GM12878 (cell line): ENCODE results near the gene HOXB1. TPM values are rescaled to one million over a fixed set of nuclear protein-coding genes. Genes with fewer than 3 reads are reported as not detected.

Experiments
- ATAC-seq: fragments of 200-7000 bp; cut with Tn5 transposase; 3 replicates; pipeline ENCODE4 v1.9.1; 2020; ENCODE audit warnings: mild to moderate bottlenecking, moderate library complexity
- BruUV-seq: library from RNA; stranded (reverse); fragments of 400-500 nt; replicated peaks from 2 replicates; lab custom pipeline; 2021; lab: Mats Ljungman, UMichigan
- CTCF ChIA-PET: fragments of 300-600 bp; sonication (Branson Sonifier 250); formaldehyde crosslinking; extraction: SDS; loops from one replicate; lab custom pipeline; 2021; ENCODE audit warnings: inconsistent platforms; lab: Yijun Ruan, JAX
- POLR2A ChIA-PET: fragments of 350-600 bp; formaldehyde crosslinking; extraction: SDS; loops from one replicate; lab custom pipeline; 2021; ENCODE audit warnings: inconsistent platforms; lab: Charles Lee
- RAD21 ChIA-PET: fragments of 300-600 bp; sonication (Branson Sonifier 250); formaldehyde crosslinking; loops from one replicate; lab custom pipeline; 2023; ENCODE audit warnings: antibody characterized with exemption; ENCODE audit not compliant: unreplicated experiment; lab: Charles Lee
- SMC1A ChIA-PET: fragments of 300-600 bp; sonication (Branson Sonifier 250); formaldehyde crosslinking; loops from one replicate; lab custom pipeline; 2023; ENCODE audit not compliant: unreplicated experiment, uncharacterized antibody; lab: Charles Lee
- DNase-seq: peaks from one replicate; pipeline ENCODE4 v3.0.0-alpha.2; 2011; ENCODE audit warnings: low read depth, low spot score
- FAIRE-seq: peaks from 3 replicates; lab custom pipeline; 2011; peaks lifted over from hg19 to GRCh38; lab: Jason Lieb, UNC
- H2AFZ ChIP-seq: 2 replicates; pipeline ENCODE4 v1.6.0; 2011; ENCODE audit warnings: low read depth, low read length, control low read depth; ENCODE audit not compliant: control insufficient read depth
- H3K27ac ChIP-seq: 2 replicates; pipeline ENCODE4 v1.5.1; 2011; ENCODE audit warnings: control low read depth; ENCODE audit not compliant: control insufficient read depth, insufficient read depth
- H3K27me3 ChIP-seq, 2 experiments: replicated peaks in 1 of 2; 2 replicates each; pipeline versions ENCODE4 v1.6.0 to v1.6.1; 2011; ENCODE audit warnings: low read length in 1 of 2; ENCODE audit not compliant: control insufficient read depth in 2 of 2, insufficient read depth in 2 of 2
- H3K36me3 ChIP-seq, 2 experiments: 2 replicates each; pipeline ENCODE4 v1.5.1; 2011; ENCODE audit warnings: low read length in 1 of 2; ENCODE audit not compliant: control insufficient read depth in 2 of 2, insufficient read depth in 2 of 2
- H3K4me1 ChIP-seq: 2 replicates; pipeline ENCODE4 v1.6.1; 2011; ENCODE audit warnings: mild to moderate bottlenecking, low read length, moderate library complexity, mixed read lengths; ENCODE audit not compliant: control insufficient read depth, insufficient read depth
- H3K4me2 ChIP-seq: 2 replicates; pipeline ENCODE4 v1.6.0; 2011; ENCODE audit warnings: control low read depth; ENCODE audit not compliant: control insufficient read depth, insufficient read depth
- H3K4me3 ChIP-seq: fragments of 200-600 bp; sonication (generic); 2 replicates; pipeline ENCODE4 v1.5.1; 2016
- H3K79me2 ChIP-seq: 2 replicates; pipeline ENCODE4 v1.6.0; 2011; ENCODE audit warnings: low read length; ENCODE audit not compliant: control insufficient read depth, insufficient read depth
- H3K9ac ChIP-seq: 2 replicates; pipeline ENCODE4 v1.8.0; 2011; ENCODE audit warnings: low read length, control low read depth, mixed read lengths; ENCODE audit not compliant: control insufficient read depth, insufficient read depth
- H3K9me3 ChIP-seq: replicated peaks from 3 replicates; pipeline ENCODE4 v1.5.1; 2011; ENCODE audit warnings: mild to moderate bottlenecking, low read length; ENCODE audit not compliant: control insufficient read depth, insufficient read depth
- H4K20me1 ChIP-seq: 2 replicates; pipeline ENCODE4 v1.6.0; 2011; ENCODE audit not compliant: control insufficient read depth, insufficient read depth
- BMI1 ChIP-seq: fragments of 450-650 bp; IDR thresholded peaks from 2 replicates; pipeline ENCODE4 v1.6.1; 2016; ENCODE audit warnings: mild to moderate bottlenecking, moderate library complexity, borderline replicate concordance
- CHD1 ChIP-seq: IDR thresholded peaks from 2 replicates; pipeline ENCODE4 v1.6.1; 2012; ENCODE audit warnings: low read depth, low read length, improper control_type of control experiment
- EED ChIP-seq: sonication (generic); IDR thresholded peaks from 2 replicates; pipeline ENCODE4 v1.6.1; 2016; ENCODE audit warnings: antibody characterized with exemption, low read depth
- ETV6 ChIP-seq, 2 experiments: fragments of 450-650 bp in 1 of 2; IDR thresholded peaks in 1 of 2; conservative IDR thresholded peaks in 1 of 2; 2 replicates each; pipeline ENCODE4 v1.6.1; 2014; ENCODE audit warnings: antibody characterized with exemption in 1 of 2, borderline replicate concordance in 1 of 2, low read depth in 1 of 2, mild to moderate bottlenecking in 1 of 2, moderate library complexity in 1 of 2
- IKZF2 ChIP-seq, 2 experiments: fragments of 450-650 bp; IDR thresholded peaks; 2 replicates each; pipeline ENCODE4 v1.6.1; 2017; ENCODE audit warnings: mild to moderate bottlenecking in 2 of 2, moderate library complexity in 2 of 2
- LARP7 ChIP-seq: fragments of 450-650 bp; IDR thresholded peaks from 2 replicates; pipeline ENCODE4 v1.6.1; 2017; ENCODE audit warnings: mild to moderate bottlenecking
- MEF2B ChIP-seq: fragments of 450-650 bp; IDR thresholded peaks from 2 replicates; pipeline ENCODE4 v1.6.1; 2018; ENCODE audit warnings: mild to moderate bottlenecking, moderate library complexity; ENCODE audit not compliant: partially characterized antibody, poor library complexity, severe bottlenecking
- NBN ChIP-seq: fragments of 450-650 bp; IDR thresholded peaks from 2 replicates; pipeline ENCODE4 v1.6.1; 2016
- POU2F2 ChIP-seq: IDR thresholded peaks from 3 replicates; pipeline ENCODE4 v1.6.1; 2011; ENCODE audit warnings: low read depth, mild to moderate bottlenecking, low read length, borderline replicate concordance
- RAD21 ChIP-seq: IDR thresholded peaks from 2 replicates; pipeline ENCODE4 v1.6.1; 2011; ENCODE audit warnings: mild to moderate bottlenecking, low read depth, low read length, moderate library complexity; ENCODE audit not compliant: insufficient read depth
- RB1 ChIP-seq: fragments of 450-650 bp; formaldehyde crosslinking; IDR thresholded peaks from 2 replicates; pipeline ENCODE4 v1.6.1; 2017; ENCODE audit warnings: mild to moderate bottlenecking, borderline replicate concordance
- SMAD5 ChIP-seq: IDR thresholded peaks from 2 replicates; pipeline ENCODE4 v1.6.1; 2016; ENCODE audit warnings: antibody characterized with exemption, low read depth
- SREBF1 ChIP-seq: IDR thresholded peaks from 2 replicates; pipeline ENCODE4 v1.6.1; 2012; ENCODE audit warnings: mild to moderate bottlenecking, low read length
- SRF ChIP-seq, 2 experiments: IDR thresholded peaks; 2 replicates each; pipeline ENCODE4 v1.6.1; 2011; ENCODE audit warnings: low read depth in 2 of 2, low read length in 2 of 2, mild to moderate bottlenecking in 1 of 2, moderate library complexity in 1 of 2
- SUZ12 ChIP-seq: fragments of 200-600 bp; sonication (generic); IDR thresholded peaks from one replicate; pipeline ENCODE4 v1.6.1; 2018; ENCODE audit warnings: antibody characterized with exemption, mild to moderate bottlenecking; ENCODE audit not compliant: unreplicated experiment
- TBL1XR1 ChIP-seq: IDR thresholded peaks from 2 replicates; pipeline ENCODE4 v1.6.1; 2012; ENCODE audit warnings: low read depth, low read length, improper control_type of control experiment
- WGBS: methylation state at CpG from one replicate; pipeline ENCODE4 v1.1.6; 2016; ENCODE audit warnings: low lambda C conversion rate; ENCODE audit not compliant: insufficient replicate concordance, insufficient coverage; ENCODE audit errors: missing lambda C conversion rate; 5-methylcytosine and 5-hydroxymethylcytosine counted together
- in situ Hi-C: fragments of 300-500 bp; cut with MboI; formaldehyde crosslinking; loops from 9 replicates; pipeline ENCODE4 v1.14.3; 2018; ENCODE audit warnings: mixed read lengths
- intact Hi-C: fragments of 100-400 bp; cut with micrococcal nuclease; formaldehyde crosslinking; loops from one replicate; pipeline ENCODE4 v1.14.2; 2022; ENCODE audit not compliant: unreplicated experiment
- polyA plus RNA-seq, 11 experiments: library from polyadenylated mRNA; depleted of rRNA in 4 of 11; unstranded in 6 of 11; stranded (reverse) in 5 of 11; fragments of >200 nt; fragmentation: Nextera tagmentation in 4 of 11; fragmentation: Illumina TruSeq in 1 of 11; extraction: Ambion mirVana in 4 of 11; extraction: Trizol in 1 of 11; gene quantifications; 1 replicate in 1 of 11; 2 replicates in 10 of 11; pipeline versions ENCODE4 v1.2.1 to v1.2.3, GENCODE V29; 2011 to 2016; ENCODE audit warnings: inconsistent platforms in 2 of 11, missing spikeins in 2 of 11, low read depth in 1 of 11
- total RNA-seq, 4 experiments: library from RNA; depleted of rRNA in 3 of 4; stranded (reverse); fragments of >200 nt in 3 of 4; fragmentation: Illumina TruSeq in 1 of 4; extraction: Trizol in 1 of 4; gene quantifications; 2 replicates each; pipeline versions ENCODE4 v1.2.1 to v1.2.3, GENCODE V29; 2013 to 2021
- TF ChIP-seq, protein P1 (sequence below): IDR thresholded peaks from 2 replicates; pipeline ENCODE4 v1.6.1; 2011; ENCODE audit warnings: low read depth, low read length, improper control_type of control experiment, borderline replicate concordance
- TF ChIP-seq, protein P2 (sequence below): fragments of 450-650 bp; IDR thresholded peaks from 2 replicates; pipeline ENCODE4 v1.6.1; 2017; ENCODE audit warnings: mild to moderate bottlenecking, low read depth, inconsistent platforms; ENCODE audit not compliant: poor library complexity, severe bottlenecking

Gene HOXB1
- total and polyA plus RNA-seq, 10 of the 15 experiments (the other 5 are each of a cell fraction or from before 2014, with no cell fraction given): not detected

- TF ChIP-seq ETV6 (conservative IDR thresholded peaks at IDR 0.05 in 1 of 2, IDR thresholded peaks at IDR 0.05 in 1 of 2; ENCODE audit: borderline replicate concordance in 1 of 2, low read depth in 1 of 2) (no peak), SMAD5 (no peak), POU2F2 (no peak)
- TF ChIP-seq, protein P1, sequence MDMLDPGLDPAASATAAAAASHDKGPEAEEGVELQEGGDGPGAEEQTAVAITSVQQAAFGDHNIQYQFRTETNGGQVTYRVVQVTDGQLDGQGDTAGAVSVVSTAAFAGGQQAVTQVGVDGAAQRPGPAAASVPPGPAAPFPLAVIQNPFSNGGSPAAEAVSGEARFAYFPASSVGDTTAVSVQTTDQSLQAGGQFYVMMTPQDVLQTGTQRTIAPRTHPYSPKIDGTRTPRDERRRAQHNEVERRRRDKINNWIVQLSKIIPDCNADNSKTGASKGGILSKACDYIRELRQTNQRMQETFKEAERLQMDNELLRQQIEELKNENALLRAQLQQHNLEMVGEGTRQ: no peak
- TF ChIP-seq, protein P2, sequence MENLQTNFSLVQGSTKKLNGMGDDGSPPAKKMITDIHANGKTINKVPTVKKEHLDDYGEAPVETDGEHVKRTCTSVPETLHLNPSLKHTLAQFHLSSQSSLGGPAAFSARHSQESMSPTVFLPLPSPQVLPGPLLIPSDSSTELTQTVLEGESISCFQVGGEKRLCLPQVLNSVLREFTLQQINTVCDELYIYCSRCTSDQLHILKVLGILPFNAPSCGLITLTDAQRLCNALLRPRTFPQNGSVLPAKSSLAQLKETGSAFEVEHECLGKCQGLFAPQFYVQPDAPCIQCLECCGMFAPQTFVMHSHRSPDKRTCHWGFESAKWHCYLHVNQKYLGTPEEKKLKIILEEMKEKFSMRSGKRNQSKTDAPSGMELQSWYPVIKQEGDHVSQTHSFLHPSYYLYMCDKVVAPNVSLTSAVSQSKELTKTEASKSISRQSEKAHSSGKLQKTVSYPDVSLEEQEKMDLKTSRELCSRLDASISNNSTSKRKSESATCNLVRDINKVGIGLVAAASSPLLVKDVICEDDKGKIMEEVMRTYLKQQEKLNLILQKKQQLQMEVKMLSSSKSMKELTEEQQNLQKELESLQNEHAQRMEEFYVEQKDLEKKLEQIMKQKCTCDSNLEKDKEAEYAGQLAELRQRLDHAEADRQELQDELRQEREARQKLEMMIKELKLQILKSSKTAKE: no peak
These were observed 32.6 kb upstream of the HOXB1 start (continued) for GRCh38 chr17:48563385-48563838.

DNA sequence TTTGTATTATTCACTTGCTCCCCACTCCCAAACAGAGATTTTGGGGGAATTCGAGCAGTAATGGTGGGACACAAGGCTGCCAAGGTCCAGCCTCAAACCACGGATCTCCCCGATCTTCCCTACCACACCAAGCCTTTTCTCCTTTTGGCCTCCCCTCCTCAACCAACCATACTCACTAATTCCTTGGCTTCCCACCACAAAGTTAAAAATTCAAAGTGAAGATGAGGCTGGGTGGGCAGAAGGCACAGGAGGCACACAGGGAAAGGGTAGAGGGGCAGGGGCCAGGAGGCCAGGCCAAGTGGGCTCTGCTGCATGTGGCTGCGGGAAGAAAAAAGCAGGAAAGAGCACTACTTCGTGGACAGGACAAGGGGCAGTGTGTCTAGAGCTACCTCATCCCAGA lies 32.1 kb upstream of the HOXB1 start:
- TF ChIP-seq ETV6 (conservative IDR thresholded peaks at IDR 0.05 in 1 of 2, IDR thresholded peaks at IDR 0.05 in 1 of 2; ENCODE audit: borderline replicate concordance in 1 of 2, low read depth in 1 of 2) (no peak), EED (no peak), TBL1XR1 (no peak), NBN (no peak), LARP7 (no peak), SUZ12 (no peak), RB1 (no peak), MEF2B (no peak), IKZF2 (IDR thresholded peaks at IDR 0.05) (no peak), CHD1 (no peak), SRF (IDR thresholded peaks at IDR 0.05; ENCODE audit: low read depth in 2 of 2, low read length in 2 of 2) (no peak), BMI1 (no peak), RAD21 (no peak), SREBF1 (no peak)
- Histone ChIP-seq H2AFZ (no peak overlapping the region), H3K27ac (no peak overlapping the region), H3K9ac (no peak overlapping the region), H3K9me3 (no peaks in the 10 kb centered on the region), H4K20me1 (no peaks in the 10 kb centered on the region), H3K79me2 (no peaks in the 10 kb centered on the region), H3K27me3 (no peaks in the 10 kb centered on the region), H3K4me2 (no peak overlapping the region), H3K4me1 (no peaks in the 10 kb centered on the region), H3K4me3 (no peak overlapping the region), H3K36me3 (no peaks in the 10 kb centered on the region; a peak in 1 of 4 replicates)
- DNase-seq: no peak
- ChIA-PET CTCF (interaction anchor here (0.6 to 1.8 kb wide), 5 partner anchors 29 to 200 kb away, joined by 3 to 9 read pairs (median 3); no protein-coding TSS in a partner anchor), SMC1A (interaction anchor here (0.8 to 3.3 kb wide), 6 partner anchors 12 to 116 kb away, joined by 3 to 11 read pairs (median 4); no protein-coding TSS in a partner anchor), POLR2A (interaction anchor here (0.6 to 1.4 kb wide), 2 partner anchors 47 to 469 kb away, joined by 6 to 7 read pairs; no protein-coding TSS in a partner anchor), RAD21 (no interaction called here)
- intact Hi-C loops (no loop called here), in situ Hi-C loops (no loop called here)
- ATAC-seq: no peak
- FAIRE-seq: no peak
- BruUV-seq: no TSS peak
- 58% methylated on average over 5 of the region's 5 CpGs for WGBS
